Right renal pelvis (tissue), 4 donors: ENCODE measurements around the gene KAT6B. TPM values are rescaled to one million over a fixed set of nuclear protein-coding genes. Genes with fewer than 3 reads are reported as not detected.

Source experiments
- DNase-seq, 4 donors: peaks; one replicate each; pipeline ENCODE4 v3.0.0-alpha.2; 2013; ENCODE audit warnings: low read depth in 4 of 4, low spot score in 3 of 4, missing footprints in 1 of 4
- polyA plus RNA-seq, 4 donors: library from polyadenylated mRNA; unstranded; fragments of 120-200 nt; gene quantifications; one replicate each; pipeline ENCODE4 v1.2.1, GENCODE V29; 2013; ENCODE audit not compliant: insufficient read length in 4 of 4

Gene KAT6B
- polyA plus RNA-seq, 4 donors, result 38.5 to 48.8 (median 46.0) TPM

DNA sequence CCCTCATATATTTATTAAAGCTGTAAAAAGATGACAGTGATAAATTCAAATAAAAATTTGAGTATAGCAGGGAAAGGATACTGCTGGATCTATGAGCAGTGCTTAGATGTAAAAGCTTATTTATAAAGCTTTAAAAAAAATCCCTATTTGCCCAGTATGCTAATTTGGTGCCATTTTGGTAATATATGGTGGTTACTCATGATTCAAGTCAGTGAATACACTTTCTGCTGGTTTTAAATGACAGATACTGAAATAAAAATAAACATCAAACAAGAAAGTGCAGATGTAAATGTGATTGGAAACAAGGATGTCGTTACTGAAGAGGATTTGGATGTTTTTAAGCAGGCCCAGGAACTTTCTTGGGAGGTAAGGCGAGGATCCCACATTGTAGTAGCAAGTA, 150.7 kb downstream of the KAT6B start:
- DNase-seq, result no peak

DNA sequence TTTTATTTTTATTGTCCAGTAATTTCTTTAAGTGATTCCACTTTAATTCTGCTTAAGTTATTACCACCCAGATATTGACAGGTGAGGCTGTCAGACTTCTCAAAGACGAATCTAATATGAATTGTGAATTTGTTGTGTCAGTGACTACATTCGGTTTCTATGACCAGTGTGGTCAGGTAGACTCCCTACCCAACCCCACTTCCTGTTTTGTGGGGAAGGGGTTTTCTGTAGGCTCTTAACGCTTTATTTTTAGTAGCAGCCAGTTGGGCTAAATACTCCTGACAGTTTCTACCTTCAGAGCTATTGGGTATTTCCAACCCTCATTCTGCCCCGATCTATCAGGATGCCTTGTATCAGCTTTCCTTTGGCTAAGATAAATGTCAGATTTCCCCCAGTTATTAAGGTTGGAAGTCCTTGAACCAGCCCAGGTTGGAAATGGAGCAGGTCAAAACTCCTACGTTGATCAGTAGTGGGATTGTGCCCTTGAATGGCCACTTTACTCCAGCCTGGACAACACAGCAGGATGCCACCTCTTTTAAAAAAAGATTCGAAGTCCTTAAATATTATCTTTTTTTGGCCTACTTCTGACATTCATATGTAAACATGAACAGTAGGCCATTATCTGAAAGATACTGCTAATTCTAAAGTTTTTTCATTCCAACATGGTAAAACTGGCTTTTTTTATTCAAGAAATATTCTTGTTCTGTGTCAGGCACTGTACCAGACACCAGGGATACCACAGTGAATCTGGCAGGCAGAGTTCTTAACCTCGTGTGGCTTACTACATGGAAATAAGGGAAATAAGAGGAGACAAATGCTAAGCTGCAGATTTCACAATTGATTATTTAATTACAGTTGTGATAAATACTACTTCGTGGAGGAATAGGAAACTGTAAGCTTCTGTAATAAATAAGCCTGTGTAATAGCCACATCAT, 151.8 kb downstream of the KAT6B start:
- DNase-seq, result no peak

DNA sequence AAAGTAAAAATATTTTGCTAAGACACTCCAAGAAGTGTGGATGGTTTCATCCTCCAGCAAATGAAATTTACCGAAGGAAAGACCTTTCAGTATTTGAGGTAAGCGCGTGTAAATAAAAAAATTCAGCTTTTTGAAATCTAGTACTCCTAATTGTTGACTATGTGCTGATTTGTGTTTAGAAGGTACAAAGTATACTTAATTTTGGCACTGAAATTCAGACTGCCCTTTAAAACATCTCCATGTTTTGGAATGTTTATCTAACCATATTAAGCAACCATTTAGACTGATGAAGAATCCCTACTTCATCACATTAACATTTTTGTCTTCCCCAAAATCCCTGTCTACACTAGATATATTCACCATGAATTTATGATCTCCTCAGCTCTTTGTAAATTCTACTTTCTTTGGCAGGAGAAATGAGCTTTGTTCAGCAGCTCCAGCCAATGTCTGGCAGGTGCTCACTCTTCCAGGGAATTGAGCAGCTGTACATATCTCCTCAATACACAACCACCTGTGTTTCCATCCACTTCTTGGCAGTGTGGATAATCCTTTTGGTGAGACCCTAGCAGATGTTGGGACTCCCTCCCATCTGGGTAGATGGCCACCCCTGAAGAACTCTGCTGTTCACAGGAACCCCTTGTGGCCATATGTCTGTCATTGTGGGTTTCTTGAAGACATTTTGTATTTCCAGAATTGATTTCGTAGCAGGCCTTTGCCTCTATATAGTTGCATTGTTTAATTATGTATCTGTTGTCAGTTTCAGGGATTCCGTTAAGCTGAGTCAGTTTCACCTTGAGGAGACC, 155.6 kb downstream of the KAT6B start:
- no peak for DNase-seq

- no peak for DNase-seq
Observed at GRCh38 chr10:74982634-74982982, 156.2 kb downstream of the KAT6B start.

GRCh38 chr10:74983383-74983782, 157.0 kb downstream of the KAT6B start:
- no peak for DNase-seq

GRCh38 chr10:74987339-74988053, 161.1 kb downstream of the KAT6B start:
- DNase-seq, result no peak

GRCh38 chr10:74988054-74988775, 161.8 kb downstream of the KAT6B start:
- no peak for DNase-seq

GRCh38 chr10:74988832-74989561, 162.6 kb downstream of the KAT6B start:
- DNase-seq, result no peak

DNA sequence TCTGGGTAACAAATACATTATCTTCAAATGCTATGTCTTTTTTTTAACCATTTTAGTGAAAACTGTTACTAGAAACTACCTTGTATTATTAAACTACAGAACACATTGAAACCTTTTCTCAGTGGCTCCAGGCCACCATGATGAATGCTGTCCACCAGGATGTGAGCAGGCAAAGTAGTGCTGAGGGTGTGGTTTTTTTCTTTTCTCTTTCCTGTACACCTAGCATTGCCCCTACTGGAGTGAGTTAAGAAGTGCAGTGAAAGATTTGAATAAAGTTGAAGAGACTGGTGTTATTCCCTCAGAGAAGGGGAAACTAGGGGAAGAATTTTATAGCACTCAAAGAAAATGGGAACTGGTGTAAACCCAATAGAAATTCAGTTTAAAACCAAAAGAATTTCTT, 165.0 kb downstream of the KAT6B start:
- no peak for DNase-seq

DNA sequence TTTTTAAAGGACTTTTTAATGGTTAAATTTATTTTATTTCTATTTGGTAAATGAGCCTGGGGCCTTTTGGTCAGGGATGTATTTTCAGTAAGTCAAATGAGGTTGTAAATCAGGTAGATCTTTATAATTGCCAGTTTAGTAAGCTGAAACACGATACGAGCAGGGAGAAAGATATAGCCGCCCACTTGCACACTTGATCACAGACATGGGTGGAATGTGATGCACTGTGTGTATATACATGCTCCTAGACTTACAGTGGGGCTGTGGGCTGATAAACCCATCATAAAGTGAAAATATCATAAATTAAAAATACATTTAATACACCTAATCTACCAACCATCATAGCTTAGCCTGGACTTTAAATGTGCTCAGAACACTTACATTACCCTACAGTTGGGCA, 165.7 kb downstream of the KAT6B start:
- DNase-seq, result no peak

- no peak for DNase-seq
Observed at GRCh38 chr10:74993649-74994048, 167.2 kb downstream of the KAT6B start.

- no peak for DNase-seq
Observed at GRCh38 chr10:74994854-74995253, 168.5 kb downstream of the KAT6B start.

- no peak for DNase-seq
Observed at GRCh38 chr10:74995806-74996205, 169.4 kb downstream of the KAT6B start.

GRCh38 chr10:74997163-74997562, 170.8 kb downstream of the KAT6B start:
- DNase-seq, result no peak

GRCh38 chr10:75000748-75001321, 174.4 kb downstream of the KAT6B start:
- no peak for DNase-seq

DNA sequence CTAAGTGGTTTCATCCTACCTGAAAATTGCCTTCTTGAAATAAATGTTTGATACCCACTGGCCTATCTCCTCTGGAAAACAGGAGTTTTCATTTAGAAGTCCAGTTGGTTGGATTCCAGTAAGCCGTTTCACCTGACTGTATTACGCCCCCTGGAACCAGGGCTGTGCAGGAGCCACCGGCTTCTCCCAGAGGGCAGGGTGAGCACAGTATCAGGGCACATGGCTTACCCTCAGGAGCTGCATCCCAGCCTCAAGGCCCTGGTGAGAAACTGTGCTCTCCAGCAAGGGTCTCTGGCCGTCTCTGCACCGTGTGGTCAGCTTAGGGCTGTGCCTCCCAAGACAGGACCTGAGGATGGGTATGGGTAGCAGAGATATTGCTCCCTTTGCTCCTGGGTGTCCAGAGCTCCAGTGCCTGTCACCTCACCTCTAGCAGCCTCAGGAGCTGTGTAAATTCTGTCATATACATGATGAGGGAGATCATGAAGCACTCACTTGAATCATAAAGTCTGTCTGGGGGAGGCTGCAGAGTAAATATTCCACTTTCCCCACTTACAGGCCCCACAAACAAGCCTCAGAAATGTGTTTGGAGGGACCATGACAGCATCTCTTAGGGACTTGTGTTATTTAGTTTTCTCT, 175.4 kb downstream of the KAT6B start:
- DNase-seq, result no peak

DNA sequence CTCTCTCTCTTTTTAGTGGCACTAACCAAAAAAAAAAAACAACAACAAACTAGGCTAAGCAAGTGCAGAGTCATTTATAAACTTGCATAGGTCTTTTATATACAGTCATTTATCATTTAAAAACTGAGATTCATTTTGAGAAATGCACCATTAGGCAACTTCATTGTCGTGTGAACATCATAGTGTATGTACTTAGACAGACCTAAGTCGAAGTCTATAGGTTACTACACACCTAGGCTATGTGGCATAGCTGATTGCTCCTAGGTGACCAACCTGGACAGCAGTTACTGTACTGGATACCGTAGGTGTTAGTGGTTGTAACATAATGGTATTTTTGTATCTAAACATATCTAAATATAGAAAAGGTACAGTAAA, 175.9 kb downstream of the KAT6B start:
- no peak for DNase-seq

GRCh38 chr10:75002967-75003594, 176.7 kb downstream of the KAT6B start:
- DNase-seq, result no peak

- no peak for DNase-seq
Observed at GRCh38 chr10:75003891-75004290, 177.5 kb downstream of the KAT6B start.
